GM23338 (cell line): ENCODE measurements around the gene PLEKHA7. TPM values are rescaled to one million over a fixed set of nuclear protein-coding genes. Genes with fewer than 3 reads are reported as not detected.

Experiments used
- ATAC-seq: fragments of 200-7000 bp; cut with Tn5 transposase; 3 replicates; pipeline ENCODE4 v1.9.1; 2020
- DNase-seq: peaks from one replicate; pipeline ENCODE4 v3.0.0-alpha.2; 2015; ENCODE audit warnings: low spot score
- H2AFZ ChIP-seq: fragments of 200-600 bp; sonication (generic); 2 replicates; pipeline ENCODE4 v1.8.0; 2016; ENCODE audit warnings: antibody characterized with exemption, mild to moderate bottlenecking, moderate library complexity
- H3F3A ChIP-seq: fragments of 200-600 bp; sonication (generic); replicated peaks from 2 replicates; pipeline ENCODE4 v1.8.0; 2017; ENCODE audit warnings: antibody characterized with exemption, mixed run types, low read depth
- H3K27ac ChIP-seq: fragments of 200-600 bp; sonication (generic); 2 replicates; pipeline ENCODE4 v1.6.1; 2016; ENCODE audit warnings: low read depth
- H3K27me3 ChIP-seq: fragments of 200-600 bp; sonication (generic); 2 replicates; pipeline ENCODE4 v1.8.0; 2016; ENCODE audit warnings: mild to moderate bottlenecking, mixed run types, moderate library complexity; ENCODE audit not compliant: insufficient read depth
- H3K36me3 ChIP-seq: fragments of 200-600 bp; sonication (generic); 2 replicates; pipeline ENCODE4 v1.8.0; 2016; ENCODE audit warnings: mild to moderate bottlenecking; ENCODE audit not compliant: insufficient read depth
- H3K4me1 ChIP-seq: fragments of 200-600 bp; sonication (generic); 2 replicates; pipeline ENCODE4 v1.8.0; 2016; ENCODE audit warnings: mild to moderate bottlenecking, moderate library complexity; ENCODE audit not compliant: insufficient read depth
- H3K4me2 ChIP-seq: fragments of 200-600 bp; sonication (generic); 2 replicates; pipeline ENCODE4 v1.7.1; 2017; ENCODE audit warnings: mixed run types
- H3K4me3 ChIP-seq: fragments of 200-600 bp; sonication (generic); 2 replicates; pipeline ENCODE4 v1.6.1; 2016; ENCODE audit warnings: mixed run types
- H3K79me2 ChIP-seq: fragments of 200-600 bp; sonication (generic); replicated peaks from 2 replicates; pipeline ENCODE4 v1.8.0; 2017; ENCODE audit warnings: mild to moderate bottlenecking; ENCODE audit not compliant: insufficient read depth
- H3K9me2 ChIP-seq: fragments of 200-600 bp; sonication (generic); 2 replicates; pipeline ENCODE4 v1.8.0; 2017; ENCODE audit not compliant: insufficient read depth
- H4K20me1 ChIP-seq: fragments of 200-600 bp; sonication (generic); replicated peaks from 2 replicates; pipeline ENCODE4 v1.8.0; 2017; ENCODE audit warnings: mild to moderate bottlenecking; ENCODE audit not compliant: insufficient read depth
- H3K27ac Mint-ChIP-seq: 2 replicates; pipeline ENCODE4 v1.8.0; 2020; ENCODE audit warnings: inconsistent platforms, mild to moderate bottlenecking, moderate library complexity, mixed read lengths
- H3K27me3 Mint-ChIP-seq: 3 replicates; pipeline ENCODE4 v1.8.0; 2022; ENCODE audit warnings: low read depth, mild to moderate bottlenecking, moderate library complexity, mixed read lengths, inconsistent platforms; ENCODE audit not compliant: insufficient read depth, poor library complexity
- H3K36me3 Mint-ChIP-seq: 3 replicates; pipeline ENCODE4 v1.8.0; 2021; ENCODE audit warnings: low read depth, mild to moderate bottlenecking, inconsistent platforms, moderate library complexity, mixed read lengths
- H3K4me1 Mint-ChIP-seq: 3 replicates; pipeline ENCODE4 v1.8.0; 2020; ENCODE audit warnings: mild to moderate bottlenecking, inconsistent platforms, mixed read lengths
- H3K4me3 Mint-ChIP-seq: 3 replicates; pipeline ENCODE4 v1.8.0; 2021; ENCODE audit warnings: moderate library complexity, mild to moderate bottlenecking, inconsistent platforms, mixed read lengths
- H3K9me3 Mint-ChIP-seq: 3 replicates; pipeline ENCODE4 v1.8.0; 2020; ENCODE audit warnings: moderate library complexity, mild to moderate bottlenecking, inconsistent platforms, mixed read lengths
- CREB1 ChIP-seq: fragments of 250-450 bp; sonication (Bioruptor Pico); IDR thresholded peaks from 2 replicates; pipeline ENCODE4 v1.5.0; 2020; ENCODE audit warnings: low read depth, mild to moderate bottlenecking, moderate library complexity
- CTCF ChIP-seq, 2 experiments: fragments of 200-600 bp in 1 of 2; sonication (generic) in 1 of 2; conservative IDR thresholded peaks; 2 replicates each; pipeline versions ENCODE4 v1.5.1 to v1.6.1; 2016 to 2017; ENCODE audit warnings: antibody characterized with exemption in 2 of 2, low read depth in 2 of 2, mild to moderate bottlenecking in 2 of 2, moderate library complexity in 1 of 2
- EZH2 ChIP-seq: fragments of 200-600 bp; sonication (generic); IDR thresholded peaks from one replicate; pipeline ENCODE4 v1.8.0; 2017; ENCODE audit warnings: antibody characterized with exemption, mild to moderate bottlenecking, low read depth; ENCODE audit not compliant: unreplicated experiment
- JUNB ChIP-seq: IDR thresholded peaks from one replicate; pipeline ENCODE4 v1.6.1; 2016; ENCODE audit warnings: antibody characterized with exemption; ENCODE audit not compliant: unreplicated experiment
- NANOG ChIP-seq: IDR thresholded peaks from 2 replicates; pipeline ENCODE4 v1.6.1; 2016; ENCODE audit warnings: antibody characterized with exemption, borderline replicate concordance
- STAT1 ChIP-seq: IDR thresholded peaks from one replicate; pipeline ENCODE4 v1.6.1; 2016; ENCODE audit warnings: antibody characterized with exemption; ENCODE audit not compliant: unreplicated experiment
- ZNF114 ChIP-seq: fragments of 250-450 bp; sonication (Bioruptor Pico); IDR thresholded peaks from 2 replicates; pipeline ENCODE4 v1.5.0; 2020; ENCODE audit warnings: mild to moderate bottlenecking, moderate library complexity
- ZNF331 ChIP-seq: fragments of 250-450 bp; sonication (Bioruptor Pico); IDR thresholded peaks from 2 replicates; pipeline ENCODE4 v1.5.0; 2020; ENCODE audit warnings: low read depth, mild to moderate bottlenecking, moderate library complexity
- ZNF462 ChIP-seq: fragments of 250-450 bp; sonication (Bioruptor Pico); IDR thresholded peaks from 2 replicates; pipeline ENCODE4 v1.5.0; 2020; ENCODE audit warnings: mild to moderate bottlenecking, moderate library complexity
- polyA plus RNA-seq: library from polyadenylated mRNA; unstranded; fragments of >200 nt; fragmentation: Nextera tagmentation; extraction: Ambion mirVana; gene quantifications from 2 replicates; pipeline ENCODE4 v1.2.1, GENCODE V29; 2016
- total RNA-seq: library from RNA; depleted of rRNA; stranded (reverse); fragments of >200 nt; shearing (Covaris generic); gene quantifications from 2 replicates; pipeline ENCODE4 v1.2.3, GENCODE V29; 2014

The PLEKHA7 gene
- total and polyA plus RNA-seq, 2 experiments from 2014 or later, result 9.7 to 15.8 TPM

GRCh38 chr11:16820324-16821092, 193.7 kb downstream of the PLEKHA7 start:
- Histone ChIP-seq H3K9me2 (no peaks in the 10 kb centered on the region), H3F3A (no peaks in the 10 kb centered on the region), H3K4me3 (no peak overlapping the region), H3K79me2 (no peaks in the 10 kb centered on the region), H3K27ac (no peak overlapping the region), H3K36me3 (no peaks in the 10 kb centered on the region), H3K27me3 (no peaks in the 10 kb centered on the region), H2AFZ (no peak overlapping the region), H3K4me2 (no peak overlapping the region), H3K4me1 (no peaks in the 10 kb centered on the region), H4K20me1 (peaks cover 5% of the 10 kb centered on the region; the same call in 1 of the 2 replicates)
- peaks cover 9% of the 10 kb centered on the region for H3K27me3 Mint-ChIP-seq
- no peak overlapping the region for H3K27ac Mint-ChIP-seq
- peaks cover 6% of the 10 kb centered on the region for H3K36me3 Mint-ChIP-seq
- ATAC-seq (peak; percentile 92), DNase-seq (peak; percentile 85)
- H3K4me1 Mint-ChIP-seq, result peaks cover 6% of the 10 kb centered on the region
- no peaks in the 10 kb centered on the region for H3K9me3 Mint-ChIP-seq
- H3K4me3 Mint-ChIP-seq, result no peak overlapping the region
- TF ChIP-seq EZH2, result no peak
- TF ChIP-seq CTCF (conservative IDR thresholded peaks at IDR 0.05; ENCODE audit: low read depth in 2 of 2), result peak; percentile 94 to 97

- Mint-ChIP-seq H3K9me3 (no peaks in the 10 kb centered on the region), H3K36me3 (peaks cover 11% of the 10 kb centered on the region), H3K4me1 (peaks cover 10% of the 10 kb centered on the region), H3K27me3 (peaks cover 14% of the 10 kb centered on the region), H3K4me3 (no peak overlapping the region), H3K27ac (peak overlapping the region; percentile 7; the same call in 1 of the 2 replicates)
- H3K9me2 ChIP-seq, result no peaks in the 10 kb centered on the region
- no peak for DNase-seq
- H3K27me3 ChIP-seq, result no peaks in the 10 kb centered on the region
- H3K4me2 ChIP-seq, result no peak overlapping the region
- no peaks in the 10 kb centered on the region for H3K36me3 ChIP-seq
- no peak for ATAC-seq
- no peaks in the 10 kb centered on the region for H3F3A ChIP-seq
- H4K20me1 ChIP-seq, result peaks cover 5% of the 10 kb centered on the region; the same call in 1 of the 2 replicates
- TF ChIP-seq ZNF462 (no peak), STAT1 (no peak), EZH2 (no peak), JUNB (no peak), ZNF331 (CRISPR knock-in tag) (no peak), CREB1 (CRISPR knock-in tag) (no peak), ZNF114 (CRISPR knock-in tag) (no peak), NANOG (no peak)
- H3K27ac ChIP-seq, result no peak overlapping the region
- H3K4me3 ChIP-seq, result no peak overlapping the region
- H2AFZ ChIP-seq, result no peak overlapping the region
- no peaks in the 10 kb centered on the region for H3K79me2 ChIP-seq
- H3K4me1 ChIP-seq, result no peaks in the 10 kb centered on the region
Measured at GRCh38 chr11:16818284-16818683, 195.9 kb downstream of the PLEKHA7 start.
